ENCODE data around the gene PCCA.
A peak's percentile ranks its signal among the peaks of the same experiment; 100 is the strongest.
"Not testable (repeated sequence)": the region's sequence is repeated elsewhere in the genome, so short reads cannot be mapped to it uniquely, and the experiment has no call there.

Gene PCCA

GRCh38 chr13:100269837-100270236 is 180.9 kb downstream of the PCCA start:
- no peaks in the 10 kb centered on the region for H3K27me3 ChIP-seq (ENCODE audit: insufficient read depth, low read depth, severe bottlenecking)
- H3K9me3 ChIP-seq (ENCODE audit: severe bottlenecking): no peaks in the 10 kb centered on the region
- H3K36me3 ChIP-seq: peaks cover 16% of the 10 kb centered on the region
- no peak for DNase-seq
- no peak for TF ChIP-seq CTCF (IDR thresholded peaks at IDR 0.05; ENCODE audit: low read depth, low read length)
- no peak overlapping the region for H3K27ac ChIP-seq
- no peak overlapping the region for H3K4me3 ChIP-seq (ENCODE audit: low read depth, low read length)

GRCh38 chr13:100273138-100273537 is 184.2 kb downstream of the PCCA start:
- no peak for DNase-seq
- Histone ChIP-seq H3K4me3 (ENCODE audit: low read depth, low read length) (no peak overlapping the region), H3K27me3 (ENCODE audit: insufficient read depth, low read depth, severe bottlenecking) (no peaks in the 10 kb centered on the region), H3K36me3 (peaks cover 25% of the 10 kb centered on the region), H3K27ac (no peak overlapping the region), H3K9me3 (ENCODE audit: severe bottlenecking) (no peaks in the 10 kb centered on the region)
- TF ChIP-seq CTCF (IDR thresholded peaks at IDR 0.05; ENCODE audit: low read depth, low read length): no peak

- no peak for TF ChIP-seq CTCF (IDR thresholded peaks at IDR 0.05; ENCODE audit: low read depth, low read length)
- Histone ChIP-seq H3K4me3 (ENCODE audit: low read depth, low read length) (no peak overlapping the region), H3K27ac (no peak overlapping the region), H3K27me3 (ENCODE audit: insufficient read depth, low read depth, severe bottlenecking) (no peaks in the 10 kb centered on the region), H3K36me3 (peaks cover 22% of the 10 kb centered on the region), H3K9me3 (ENCODE audit: severe bottlenecking) (no peaks in the 10 kb centered on the region)
- no peak for DNase-seq
Observed at GRCh38 chr13:100273552-100273951, 184.7 kb downstream of the PCCA start.

- H3K36me3 ChIP-seq: peaks cover 12% of the 10 kb centered on the region
- no peak overlapping the region for H3K27ac ChIP-seq
- no peaks in the 10 kb centered on the region for H3K9me3 ChIP-seq (ENCODE audit: severe bottlenecking)
- peak; percentile 20 for DNase-seq
- H3K4me3 ChIP-seq (ENCODE audit: low read depth, low read length): no peak overlapping the region
- no peak for TF ChIP-seq CTCF (IDR thresholded peaks at IDR 0.05; ENCODE audit: low read depth, low read length)
- no peaks in the 10 kb centered on the region for H3K27me3 ChIP-seq (ENCODE audit: insufficient read depth, low read depth, severe bottlenecking)
Observed at GRCh38 chr13:100274942-100275506, 186.1 kb downstream of the PCCA start.

GRCh38 chr13:100275746-100276145 is 186.9 kb downstream of the PCCA start:
- no peak for DNase-seq
- no peaks in the 10 kb centered on the region for H3K27me3 ChIP-seq (ENCODE audit: insufficient read depth, low read depth, severe bottlenecking)
- H3K36me3 ChIP-seq: peaks cover 13% of the 10 kb centered on the region
- no peaks in the 10 kb centered on the region for H3K9me3 ChIP-seq (ENCODE audit: severe bottlenecking)
- no peak overlapping the region for H3K27ac ChIP-seq
- TF ChIP-seq CTCF (IDR thresholded peaks at IDR 0.05; ENCODE audit: low read depth, low read length): no peak
- H3K4me3 ChIP-seq (ENCODE audit: low read depth, low read length): no peak overlapping the region

GRCh38 chr13:100280681-100281080 is 191.8 kb downstream of the PCCA start:
- no peak for DNase-seq
- Histone ChIP-seq H3K9me3 (ENCODE audit: severe bottlenecking) (no peaks in the 10 kb centered on the region), H3K36me3 (peaks cover 11% of the 10 kb centered on the region), H3K27me3 (ENCODE audit: insufficient read depth, low read depth, severe bottlenecking) (no peaks in the 10 kb centered on the region), H3K4me3 (ENCODE audit: low read depth, low read length) (no peak overlapping the region), H3K27ac (no peak overlapping the region)
- TF ChIP-seq CTCF (IDR thresholded peaks at IDR 0.05; ENCODE audit: low read depth, low read length): no peak

- H3K36me3 ChIP-seq; DNase-seq; H3K27me3 ChIP-seq (ENCODE audit: insufficient read depth, low read depth, severe bottlenecking); H3K27ac ChIP-seq; H3K4me3 ChIP-seq (ENCODE audit: low read depth, low read length); H3K9me3 ChIP-seq (ENCODE audit: severe bottlenecking): not testable (repeated sequence)
Observed at GRCh38 chr13:100282306-100282705, 193.4 kb downstream of the PCCA start.
